Spleen (tissue), 7 donors: ENCODE results near the gene CNGA3.

Experiments
- CTCF ChIP-seq, 11 experiments: fragments of 200-600 bp in 7 of 11; fragments of 450-650 bp in 4 of 11; sonication (generic) in 4 of 11; IDR thresholded peaks in 8 of 11; conservative IDR thresholded peaks in 3 of 11; 1 replicate in 7 of 11; 2 replicates in 4 of 11; pipeline versions ENCODE4 v1.4.0 to v1.8.0; 2016 to 2021; ENCODE audit warnings: antibody characterized with exemption in 11 of 11, inconsistent platforms in 4 of 11, mild to moderate bottlenecking in 1 of 11
- POLR2A ChIP-seq, 3 donors: fragments of 450-650 bp; IDR thresholded peaks; one replicate each; pipeline ENCODE4 v1.5.1; 2017; ENCODE audit warnings: antibody characterized with exemption in 3 of 3, mild to moderate bottlenecking in 1 of 3
- POLR2AphosphoS5 ChIP-seq, 3 donors: sonication (generic); formaldehyde crosslinking; IDR thresholded peaks; one replicate each; pipeline ENCODE4 v1.5.1; 2017; ENCODE audit warnings: antibody characterized with exemption in 3 of 3
- donor health status: DM: no; HTN: no; CAD: no; lungs with moderate emphysema.
- donor health status: DM: no; HTN: no; CAD: no.
- donor health status: DM: no; HTN: no; CAD: no.

- no peak for TF ChIP-seq CTCF (IDR thresholded peaks at IDR 0.05 in 8 of 11, conservative IDR thresholded peaks at IDR 0.05 in 3 of 11)
- TF ChIP-seq POLR2A (IDR thresholded peaks at IDR 0.05): no peak
- TF ChIP-seq POLR2AphosphoS5 (IDR thresholded peaks at IDR 0.05): no peak
These were observed 70.3 kb downstream of the CNGA3 start for GRCh38 chr2:98416383-98417159.
